NCI-H82 treated with DMSO at 0.1 percent for 48 hours (cell line): ENCODE measurements around the gene HIPK1.
"Not testable (repeated sequence)": the region's sequence is repeated elsewhere in the genome, so short reads cannot be mapped to it uniquely, and the experiment has no call there.

Experiments
- DNase-seq: peaks from one replicate; lab custom pipeline; 2025; ENCODE audit not compliant: unreplicated experiment; lab: John Stamatoyannopoulos, UW

Gene HIPK1

DNA sequence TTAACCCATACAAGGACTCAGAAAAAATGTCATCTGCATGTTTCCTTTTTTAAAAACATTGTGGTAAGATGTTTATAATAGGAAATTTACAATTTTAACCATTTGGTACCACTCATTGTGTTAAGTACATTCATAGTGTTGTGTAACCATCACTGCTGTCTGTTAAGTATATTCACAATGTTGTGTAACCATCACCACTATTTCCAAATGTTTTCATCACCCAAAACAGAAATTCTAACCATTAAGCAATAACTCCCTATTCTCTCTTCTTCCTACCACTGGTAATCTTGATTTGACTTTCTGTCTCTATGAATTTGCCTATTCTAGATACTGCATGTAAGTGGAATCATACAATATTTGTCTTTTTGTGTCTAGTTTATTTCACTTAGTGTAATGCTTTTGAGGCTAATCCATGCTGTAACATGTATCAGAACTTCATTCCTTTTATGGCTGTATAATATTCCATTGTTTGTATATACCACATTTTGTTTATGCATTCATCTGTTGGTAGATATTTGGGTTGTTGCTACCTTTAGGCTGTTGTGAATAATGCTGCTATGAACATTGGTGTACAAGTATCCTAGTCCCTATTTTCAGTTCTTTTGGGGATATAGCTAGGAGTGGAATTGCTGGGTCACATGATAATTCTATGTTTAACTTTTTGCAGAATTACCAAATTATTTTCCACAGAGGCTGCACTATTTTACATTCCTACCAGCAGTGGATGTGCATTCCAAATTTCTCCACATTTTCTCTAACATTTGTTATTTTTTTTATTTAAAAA is 14.1 kb downstream of the HIPK1 start:
- no peak for DNase-seq

DNA sequence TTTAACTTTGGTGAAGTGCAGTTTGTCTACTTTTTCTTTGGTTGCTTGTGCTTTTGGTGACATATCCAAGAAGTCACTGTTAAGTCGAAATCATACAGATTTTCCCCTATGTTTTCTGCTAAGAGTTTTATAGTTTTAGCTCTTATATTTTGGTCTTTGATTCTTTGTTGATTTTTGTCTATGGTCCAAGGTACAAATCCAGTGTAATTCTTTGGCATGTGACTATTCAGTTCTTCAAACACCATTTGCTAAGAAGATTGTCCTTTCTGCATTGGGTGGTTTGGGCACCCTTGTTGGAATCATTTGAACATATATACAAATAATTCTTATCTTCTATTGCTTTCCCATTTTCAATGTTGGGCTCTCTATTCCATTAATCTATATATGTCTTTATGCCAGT is 16.2 kb downstream of the HIPK1 start:
- DNase-seq, result no peak

DNA sequence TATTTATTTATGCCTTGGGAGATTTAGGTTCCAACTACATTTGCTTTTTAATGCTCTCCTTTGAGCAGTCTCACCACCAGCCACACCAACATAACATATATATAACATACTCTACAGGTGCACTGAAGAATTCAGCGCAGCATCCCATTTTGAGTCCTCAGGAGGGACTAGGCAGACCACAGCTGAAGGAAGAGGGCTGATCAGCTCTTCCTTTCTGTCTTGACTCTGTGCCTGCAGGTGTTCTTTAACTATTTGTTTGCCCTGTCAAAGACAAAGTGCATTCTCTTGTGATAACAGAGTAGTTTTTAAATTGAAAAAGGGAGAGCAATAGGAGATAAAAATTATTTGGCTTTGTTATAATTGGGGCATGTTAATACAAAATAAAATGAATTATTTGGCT is 17.0 kb downstream of the HIPK1 start:
- no peak for DNase-seq

DNA sequence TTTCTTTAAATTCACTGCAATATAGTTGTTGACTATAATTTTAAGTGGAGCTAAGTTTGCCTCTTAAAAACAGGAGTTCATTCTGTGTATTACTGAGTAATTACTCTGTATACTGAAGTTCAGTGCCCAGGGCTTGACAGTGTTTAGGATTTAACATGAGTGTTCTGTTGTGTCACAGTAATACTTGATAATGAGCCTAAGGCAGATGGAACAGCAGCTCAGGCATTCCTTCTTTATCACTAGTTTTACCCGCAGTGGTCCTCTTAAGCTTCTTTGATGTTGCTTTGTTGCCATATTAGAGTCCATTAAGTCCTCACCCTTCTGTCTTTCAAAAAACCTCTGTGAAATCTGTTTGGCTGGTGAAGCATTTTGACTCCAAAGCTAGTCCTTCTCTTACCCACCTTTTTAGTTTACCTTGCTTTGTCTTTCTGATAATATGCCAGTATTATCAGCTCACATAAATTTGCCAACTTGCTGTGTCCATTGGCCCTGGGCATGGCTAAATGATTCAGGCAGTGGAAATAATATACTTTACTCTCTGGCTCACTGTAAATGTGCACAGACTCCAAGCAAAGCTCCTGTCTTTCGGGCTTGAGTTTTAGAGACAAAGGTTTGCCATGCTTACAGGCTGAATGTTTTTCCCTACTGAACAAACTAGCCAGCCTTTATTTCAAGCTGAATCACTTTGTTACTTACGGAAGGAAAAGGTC is 17.7 kb downstream of the HIPK1 start:
- DNase-seq, result peak; percentile 97

DNA sequence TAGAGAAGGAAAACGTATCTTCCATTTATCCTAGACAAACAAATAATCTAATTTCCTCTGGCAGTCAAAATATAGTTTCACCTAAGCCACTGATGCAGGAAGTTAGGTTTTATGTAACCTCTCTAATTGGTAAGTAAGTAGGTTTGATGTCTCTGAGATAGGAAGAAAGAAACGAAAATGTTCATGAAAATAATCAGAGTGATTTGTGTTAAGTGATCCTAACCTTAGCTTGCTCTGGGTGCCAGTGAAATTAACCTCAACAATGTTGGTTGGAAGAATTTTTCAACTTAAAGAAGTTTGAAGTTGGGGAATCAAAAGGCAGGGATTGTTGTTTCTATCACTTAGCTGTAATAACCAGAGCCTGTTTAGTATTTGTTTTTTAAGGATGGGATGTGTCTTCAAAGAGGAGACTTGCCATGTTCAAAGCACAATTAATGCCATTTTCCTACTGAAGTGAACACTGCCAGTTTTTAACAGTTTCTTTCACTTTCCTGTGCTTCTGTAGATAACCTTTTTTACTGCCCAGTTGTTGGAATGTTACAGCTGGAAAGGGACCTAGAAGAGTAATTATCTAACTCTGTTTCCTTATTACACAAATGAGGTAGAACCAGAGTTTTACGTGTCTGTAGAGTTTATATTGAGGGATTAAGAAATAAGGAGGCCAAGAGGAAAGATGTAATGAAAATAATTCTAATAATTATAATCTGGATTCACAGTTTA is 18.4 kb downstream of the HIPK1 start:
- no peak for DNase-seq

DNA sequence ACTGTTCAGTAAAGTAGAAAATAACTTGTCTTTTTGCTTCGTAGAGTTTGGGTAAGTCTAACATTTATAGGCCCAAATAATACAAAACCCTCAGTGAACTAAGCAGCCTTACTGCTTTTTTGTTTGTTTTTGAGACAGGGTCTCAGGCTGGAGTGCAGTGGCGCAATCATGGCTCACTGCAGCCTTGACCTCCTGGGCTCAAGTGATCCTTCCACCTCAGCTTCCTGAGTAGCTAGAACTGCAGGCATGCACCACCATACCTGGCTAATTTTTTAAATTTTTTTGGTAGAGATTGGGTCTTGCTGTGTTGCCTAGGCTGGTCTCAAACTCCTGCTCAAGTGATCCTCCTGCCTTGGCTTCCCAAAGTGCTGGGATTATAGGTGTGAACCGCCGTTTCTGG is 19.0 kb downstream of the HIPK1 start:
- DNase-seq, result not testable (repeated sequence)

DNA sequence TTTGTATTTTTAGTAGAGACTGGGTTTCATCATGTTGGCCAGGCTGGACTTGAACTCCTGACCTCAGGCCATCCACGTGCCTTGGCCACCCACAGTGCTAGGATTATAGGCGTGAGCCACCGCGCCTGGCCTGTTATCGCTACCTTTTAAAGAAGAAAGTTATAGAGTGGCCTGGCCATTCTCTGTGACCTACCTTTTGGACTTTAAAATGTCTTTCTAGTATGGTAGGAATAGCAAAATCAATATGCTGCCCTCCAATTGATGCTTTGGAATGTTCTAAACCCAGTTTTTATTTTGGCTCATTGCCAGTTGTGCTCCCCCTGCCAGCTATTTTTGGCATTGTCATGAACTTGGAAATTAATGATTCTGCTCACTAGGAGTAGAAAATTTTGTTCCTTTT is 19.9 kb downstream of the HIPK1 start:
- no peak for DNase-seq

DNA sequence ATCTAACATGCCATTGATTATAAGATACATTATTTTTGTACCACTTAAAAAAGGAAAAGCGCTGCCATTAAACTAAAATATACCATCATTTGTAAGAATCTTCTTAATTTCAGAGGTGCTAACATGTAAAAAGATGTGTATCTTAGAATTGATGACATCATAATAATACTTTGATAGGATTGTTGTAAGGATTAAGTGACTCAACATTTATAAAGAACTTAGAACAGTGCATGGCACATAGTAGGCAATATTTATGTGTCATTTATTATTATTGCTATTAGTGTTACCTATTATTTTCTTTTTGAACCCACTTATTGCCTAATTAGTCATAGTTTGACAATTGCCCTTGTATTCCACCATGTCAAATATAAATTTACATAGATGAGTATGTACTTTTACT is 21.8 kb downstream of the HIPK1 start:
- no peak for DNase-seq

DNA sequence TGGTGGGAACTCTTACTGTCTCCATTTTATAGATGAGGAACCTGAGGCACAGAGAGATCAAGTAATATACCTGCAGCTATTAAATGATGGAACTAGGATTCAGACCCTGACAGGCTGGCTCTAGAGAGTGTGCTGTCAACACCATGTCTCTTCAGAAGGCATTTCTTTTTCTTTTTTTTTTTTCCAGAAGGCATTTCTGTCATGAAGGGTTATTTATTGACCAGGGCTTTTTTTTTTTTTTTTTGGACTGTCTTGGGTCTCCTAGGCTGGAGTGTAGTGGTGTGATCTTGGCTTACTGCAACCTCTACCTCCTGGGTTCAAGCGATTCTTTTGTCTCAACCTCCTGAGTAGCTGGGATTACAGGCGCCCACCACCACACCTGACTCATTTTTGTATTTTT is 22.6 kb downstream of the HIPK1 start:
- DNase-seq, result no peak

DNA sequence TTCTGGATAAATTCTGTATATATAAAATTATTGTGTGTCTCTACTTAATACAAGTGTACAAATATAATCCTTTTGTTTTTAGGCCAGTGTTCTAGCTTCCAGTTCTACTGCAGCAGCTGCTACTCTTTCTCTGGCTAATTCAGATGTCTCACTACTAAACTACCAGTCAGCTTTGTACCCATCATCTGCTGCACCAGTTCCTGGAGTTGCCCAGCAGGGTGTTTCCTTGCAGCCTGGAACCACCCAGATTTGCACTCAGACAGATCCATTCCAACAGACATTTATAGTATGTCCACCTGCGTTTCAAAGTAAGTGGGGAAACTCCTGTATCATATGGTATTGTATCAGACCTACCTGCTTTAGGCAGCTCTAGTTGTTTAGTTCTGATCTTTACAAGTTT is 28.9 kb downstream of the HIPK1 start:
- no peak for DNase-seq

DNA sequence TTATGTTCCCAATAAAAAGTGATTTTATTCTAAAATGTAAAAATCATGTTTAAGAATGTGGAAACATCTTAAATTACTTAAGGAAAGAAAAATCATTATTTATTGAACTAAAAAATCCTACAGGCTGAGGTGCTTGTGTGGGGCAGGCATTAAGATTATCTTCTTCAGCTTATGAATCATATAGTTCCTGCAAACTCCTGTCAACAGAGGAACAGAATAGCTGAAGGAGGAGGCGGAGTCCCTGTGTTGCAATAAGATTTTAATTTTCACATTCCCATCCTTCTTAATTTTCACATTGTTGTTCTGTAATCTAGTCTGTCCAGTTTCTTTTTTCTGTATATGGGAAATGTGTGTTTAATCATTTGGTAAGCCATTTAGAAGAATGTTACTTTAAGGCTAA is 29.6 kb downstream of the HIPK1 start:
- no peak for DNase-seq

DNA sequence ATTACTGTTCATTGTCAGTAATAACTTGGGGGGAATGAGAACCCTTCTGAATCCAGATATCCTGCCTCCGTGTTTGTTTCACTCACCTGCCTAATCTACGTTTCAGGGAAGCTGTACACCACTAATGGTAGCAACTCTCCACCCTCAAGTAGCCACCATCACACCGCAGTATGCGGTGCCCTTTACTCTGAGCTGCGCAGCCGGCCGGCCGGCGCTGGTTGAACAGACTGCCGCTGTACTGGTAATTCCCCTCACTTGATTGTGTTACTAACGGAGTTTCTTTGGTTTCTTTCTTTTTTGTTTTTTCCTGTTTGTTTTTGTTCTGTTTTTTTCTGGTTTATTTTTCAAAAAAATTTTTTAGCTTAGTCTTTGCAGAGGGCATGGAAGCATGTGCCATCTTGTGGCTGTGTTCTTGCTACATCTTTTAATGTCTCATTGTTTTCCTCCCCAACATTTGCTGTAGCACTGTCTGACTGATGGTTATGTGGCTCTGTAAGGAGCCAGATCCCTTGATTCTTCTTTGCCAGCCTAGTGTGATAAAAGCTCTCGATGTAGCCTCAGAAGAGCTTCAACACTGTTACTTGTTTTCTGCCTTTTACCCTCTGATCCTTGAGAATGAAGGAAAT is 34.3 kb downstream of the HIPK1 start:
- DNase-seq, result no peak

DNA sequence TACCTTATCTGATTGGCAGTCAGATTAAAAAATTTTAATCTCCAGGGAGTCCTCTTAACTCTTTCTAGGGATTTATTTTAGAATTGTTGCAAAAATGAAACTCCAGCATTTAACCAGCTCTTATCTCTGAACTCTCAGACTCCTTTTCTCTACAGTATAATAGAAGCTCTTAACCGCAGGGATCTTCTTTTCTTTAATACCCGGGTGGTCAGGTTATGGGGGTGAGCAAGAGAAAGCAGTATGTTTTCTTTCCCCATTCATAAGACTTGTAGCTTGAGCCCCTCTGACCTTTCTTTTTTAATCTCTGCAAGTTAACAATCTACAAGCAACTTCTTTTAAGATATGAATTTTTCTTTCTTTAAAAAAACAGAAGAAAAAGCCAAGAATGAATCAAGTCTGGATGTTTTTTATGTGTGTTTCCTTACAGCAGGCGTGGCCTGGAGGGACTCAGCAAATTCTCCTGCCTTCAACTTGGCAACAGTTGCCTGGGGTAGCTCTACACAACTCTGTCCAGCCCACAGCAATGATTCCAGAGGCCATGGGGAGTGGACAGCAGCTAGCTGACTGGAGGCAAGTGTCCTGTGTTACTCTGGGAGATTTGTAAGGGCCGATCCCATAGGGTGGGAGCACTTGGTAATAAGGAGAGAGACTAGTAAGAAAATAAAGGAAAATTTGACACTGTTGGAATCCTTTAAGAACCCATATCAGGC is 36.7 kb downstream of the HIPK1 start:
- DNase-seq, result no peak

DNA sequence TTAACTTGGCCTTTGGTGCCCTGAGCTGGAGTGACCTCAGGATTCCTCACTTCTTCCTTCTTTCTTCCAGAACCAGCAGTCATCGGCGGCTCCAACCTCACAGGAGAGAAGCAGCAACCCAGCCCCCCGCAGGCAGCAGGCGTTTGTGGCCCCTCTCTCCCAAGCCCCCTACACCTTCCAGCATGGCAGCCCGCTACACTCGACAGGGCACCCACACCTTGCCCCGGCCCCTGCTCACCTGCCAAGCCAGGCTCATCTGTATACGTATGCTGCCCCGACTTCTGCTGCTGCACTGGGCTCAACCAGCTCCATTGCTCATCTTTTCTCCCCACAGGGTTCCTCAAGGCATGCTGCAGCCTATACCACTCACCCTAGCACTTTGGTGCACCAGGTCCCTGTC is 43.8 kb downstream of the HIPK1 start:
- no peak for DNase-seq

DNA sequence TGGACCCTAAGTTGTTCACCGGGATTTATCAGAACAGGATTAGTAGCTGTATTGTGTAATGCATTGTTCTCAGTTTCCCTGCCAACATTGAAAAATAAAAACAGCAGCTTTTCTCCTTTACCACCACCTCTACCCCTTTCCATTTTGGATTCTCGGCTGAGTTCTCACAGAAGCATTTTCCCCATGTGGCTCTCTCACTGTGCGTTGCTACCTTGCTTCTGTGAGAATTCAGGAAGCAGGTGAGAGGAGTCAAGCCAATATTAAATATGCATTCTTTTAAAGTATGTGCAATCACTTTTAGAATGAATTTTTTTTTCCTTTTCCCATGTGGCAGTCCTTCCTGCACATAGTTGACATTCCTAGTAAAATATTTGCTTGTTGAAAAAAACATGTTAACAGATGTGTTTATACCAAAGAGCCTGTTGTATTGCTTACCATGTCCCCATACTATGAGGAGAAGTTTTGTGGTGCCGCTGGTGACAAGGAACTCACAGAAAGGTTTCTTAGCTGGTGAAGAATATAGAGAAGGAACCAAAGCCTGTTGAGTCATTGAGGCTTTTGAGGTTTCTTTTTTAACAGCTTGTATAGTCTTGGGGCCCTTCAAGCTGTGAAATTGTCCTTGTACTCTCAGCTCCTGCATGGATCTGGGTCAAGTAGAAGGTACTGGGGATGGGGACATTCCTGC is 46.2 kb downstream of the HIPK1 start:
- DNase-seq, result no peak

DNA sequence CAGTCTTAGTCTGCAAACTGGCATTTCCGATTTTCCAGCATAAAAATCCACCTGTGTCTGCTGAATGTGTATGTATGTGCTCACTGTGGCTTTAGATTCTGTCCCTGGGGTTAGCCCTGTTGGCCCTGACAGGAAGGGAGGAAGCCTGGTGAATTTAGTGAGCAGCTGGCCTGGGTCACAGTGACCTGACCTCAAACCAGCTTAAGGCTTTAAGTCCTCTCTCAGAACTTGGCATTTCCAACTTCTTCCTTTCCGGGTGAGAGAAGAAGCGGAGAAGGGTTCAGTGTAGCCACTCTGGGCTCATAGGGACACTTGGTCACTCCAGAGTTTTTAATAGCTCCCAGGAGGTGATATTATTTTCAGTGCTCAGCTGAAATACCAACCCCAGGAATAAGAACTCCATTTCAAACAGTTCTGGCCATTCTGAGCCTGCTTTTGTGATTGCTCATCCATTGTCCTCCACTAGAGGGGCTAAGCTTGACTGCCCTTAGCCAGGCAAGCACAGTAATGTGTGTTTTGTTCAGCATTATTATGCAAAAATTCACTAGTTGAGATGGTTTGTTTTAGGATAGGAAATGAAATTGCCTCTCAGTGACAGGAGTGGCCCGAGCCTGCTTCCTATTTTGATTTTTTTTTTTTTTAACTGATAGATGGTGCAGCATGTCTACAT is 47.6 kb downstream of the HIPK1 start:
- DNase-seq, result peak; percentile 52

DNA sequence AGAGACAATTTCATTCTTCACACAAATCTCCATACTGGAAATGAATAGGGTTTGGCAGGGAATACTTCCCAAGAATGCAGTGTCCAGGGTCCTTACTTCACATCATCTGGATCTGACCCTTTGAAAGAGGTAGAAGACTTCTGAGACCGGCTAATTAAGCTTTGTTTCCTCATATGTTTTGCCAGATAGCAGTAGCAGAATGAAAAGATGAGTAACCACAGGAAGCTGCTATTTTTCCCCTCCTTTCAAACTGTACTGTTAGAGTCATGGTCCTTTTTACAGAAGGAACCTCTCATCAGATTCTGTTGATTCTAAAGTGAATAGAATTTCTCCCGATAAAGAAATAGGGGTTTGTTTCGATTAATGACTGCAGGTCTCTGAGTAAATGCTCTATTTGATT is 48.8 kb downstream of the HIPK1 start:
- DNase-seq, result no peak

DNA sequence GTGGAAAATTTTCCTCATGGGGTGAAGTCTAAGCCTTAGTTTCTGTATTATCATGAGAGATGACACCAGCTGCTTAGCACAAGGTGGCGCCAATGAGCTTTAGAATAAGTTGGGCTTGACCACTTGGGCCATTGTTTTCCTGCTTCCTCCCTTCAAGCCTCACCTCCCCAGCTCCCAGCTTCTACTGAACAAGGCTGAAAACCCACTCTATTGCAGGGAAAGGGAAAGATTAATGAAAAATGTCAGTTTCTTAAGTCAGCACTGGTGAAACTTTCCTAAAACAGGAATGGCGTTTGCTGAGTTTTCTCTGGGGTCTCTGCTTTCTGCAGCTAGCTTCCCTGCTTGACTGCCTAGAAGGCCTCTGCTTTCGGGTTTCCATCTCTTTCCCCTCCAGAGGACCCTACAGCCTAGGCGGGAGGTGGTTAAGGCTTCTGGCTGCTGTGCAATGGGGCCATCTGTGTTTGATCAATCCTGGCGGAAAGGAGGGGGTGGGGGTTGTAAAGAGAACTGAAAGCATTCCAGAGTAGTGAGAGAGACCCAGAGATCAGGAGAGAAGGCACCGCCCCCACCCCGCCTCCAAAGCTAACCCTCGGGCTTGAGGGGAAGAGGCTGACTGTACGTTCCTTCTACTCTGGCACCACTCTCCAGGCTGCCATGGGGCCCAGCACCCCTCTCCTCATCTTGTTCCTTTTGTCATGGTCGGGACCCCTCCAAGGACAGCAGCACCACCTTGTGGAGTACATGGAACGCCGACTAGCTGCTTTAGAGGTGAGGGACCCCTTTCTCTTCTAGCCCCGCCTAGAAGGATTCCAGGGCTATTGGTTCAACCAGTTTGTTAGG is 50.0 kb downstream of the HIPK1 start, which contains the start of gene OLFML3:
TSS of gene OLFML3 (plus strand) at position 612 of the 840 bp plus-strand sequence. CDS start at position 655, 43 bp downstream.
- DNase-seq, result peak; percentile 80

DNA sequence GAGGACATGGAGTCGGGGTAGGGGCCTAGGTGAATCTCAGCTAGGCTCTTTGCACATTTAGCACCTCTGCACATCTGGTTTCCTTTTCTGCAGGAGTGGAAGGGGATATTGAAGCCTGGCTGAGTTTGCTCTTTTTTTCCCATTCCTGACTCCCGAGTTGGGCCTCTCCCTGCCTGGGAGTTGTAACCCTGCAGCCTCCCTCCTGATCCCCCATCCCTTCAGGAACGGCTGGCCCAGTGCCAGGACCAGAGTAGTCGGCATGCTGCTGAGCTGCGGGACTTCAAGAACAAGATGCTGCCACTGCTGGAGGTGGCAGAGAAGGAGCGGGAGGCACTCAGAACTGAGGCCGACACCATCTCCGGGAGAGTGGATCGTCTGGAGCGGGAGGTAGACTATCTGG is 51.0 kb downstream of the HIPK1 start:
- DNase-seq, result no peak
